K562 (cell line): Measurements from ENCODE around the gene TBX19.

ENCODE experiments used
- BCLAF1 ChIP-seq, 2 experiments: fragments of 450-650 bp in 1 of 2; IDR thresholded peaks; 2 replicates each; pipeline ENCODE4 v1.6.1; 2011 to 2017; ENCODE audit warnings: low read depth in 2 of 2, antibody characterized with exemption in 1 of 2, borderline replicate concordance in 1 of 2, low read length in 1 of 2, mild to moderate bottlenecking in 1 of 2, mixed read lengths in 1 of 2; ENCODE audit not compliant: control insufficient read depth in 1 of 2
- CBX8 ChIP-seq: fragments of 200-600 bp; sonication (generic); IDR thresholded peaks from 2 replicates; pipeline ENCODE4 v1.6.1; 2012; ENCODE audit warnings: borderline replicate concordance, mixed run types, low read depth, mild to moderate bottlenecking, moderate library complexity, mixed read lengths, low read length, control low read depth, inconsistent platforms; ENCODE audit not compliant: poor library complexity, severe bottlenecking; ENCODE audit errors: extremely low read depth
- CREB1 ChIP-seq, 2 experiments: sonication (generic) in 1 of 2; formaldehyde crosslinking in 1 of 2; IDR thresholded peaks; 2 replicates each; pipeline versions ENCODE4 v1.6.1 to v1.8.0; 2012 to 2022; ENCODE audit warnings: inconsistent platforms in 1 of 2, mild to moderate bottlenecking in 1 of 2, missing genetic modification reagents in 1 of 2, moderate library complexity in 1 of 2
- EZH2 ChIP-seq: IDR thresholded peaks from 2 replicates; pipeline ENCODE4 v1.6.1; 2012; ENCODE audit warnings: low read depth, mild to moderate bottlenecking, inconsistent platforms, low read length, borderline replicate concordance
- FOXM1 ChIP-seq, 2 experiments: fragments of 450-650 bp in 1 of 2; sonication (generic) in 1 of 2; formaldehyde crosslinking in 1 of 2; IDR thresholded peaks; 2 replicates each; pipeline versions ENCODE4 v1.6.1 to v1.9.0; 2017 to 2022; ENCODE audit warnings: low read depth in 2 of 2, mild to moderate bottlenecking in 2 of 2, missing genetic modification reagents in 1 of 2, moderate library complexity in 1 of 2
- HNRNPK ChIP-seq: fragments of 200-400 bp; formaldehyde crosslinking; IDR thresholded peaks from one replicate; pipeline ENCODE4 v1.6.1; 2018; ENCODE audit warnings: mild to moderate bottlenecking, low read depth, low read length; ENCODE audit not compliant: poor library complexity, severe bottlenecking
- MXI1 ChIP-seq: IDR thresholded peaks from 2 replicates; pipeline ENCODE4 v1.6.1; 2011; ENCODE audit warnings: low read depth, mild to moderate bottlenecking, improper control_type of control experiment, low read length
- RBM39 ChIP-seq: fragments of 200-400 bp; formaldehyde crosslinking; optimal IDR thresholded peaks from 2 replicates; pipeline ENCODE3; 2018; ENCODE audit warnings: low read depth, low read length
- RCOR1 ChIP-seq, 2 experiments: IDR thresholded peaks; 2 replicates each; pipeline ENCODE4 v1.6.1; 2012; ENCODE audit warnings: low read depth in 2 of 2, low read length in 2 of 2, borderline replicate concordance in 1 of 2, improper control_type of control experiment in 1 of 2
- ZKSCAN1 ChIP-seq: fragments of 150-350 bp; IDR thresholded peaks from 2 replicates; pipeline ENCODE4 v1.6.1; 2016; ENCODE audit warnings: low read depth, low read length
- ZNF780A ChIP-seq: fragments of 250-450 bp; sonication (Bioruptor Pico); IDR thresholded peaks from 2 replicates; pipeline ENCODE4 v1.5.0; 2021; ENCODE audit warnings: mild to moderate bottlenecking
- TF ChIP-seq, protein P1 (sequence below): sonication (generic); formaldehyde crosslinking; IDR thresholded peaks from 2 replicates; pipeline ENCODE4 v1.8.0; 2022; ENCODE audit warnings: missing genetic modification reagents, mild to moderate bottlenecking, borderline replicate concordance
- TF ChIP-seq, protein P2 (sequence below), 3 experiments: IDR thresholded peaks in 2 of 3; conservative IDR thresholded peaks in 1 of 3; 2 replicates each; pipeline ENCODE4 v1.5.1; 2011 to 2012; ENCODE audit warnings: low read length in 3 of 3, mild to moderate bottlenecking in 3 of 3, control low read depth in 2 of 3, improper control_type of control experiment in 1 of 3, inconsistent platforms in 1 of 3, low read depth in 1 of 3, mixed read lengths in 1 of 3, moderate library complexity in 1 of 3; ENCODE audit not compliant: insufficient read depth in 2 of 3
- TF ChIP-seq, protein P3 (sequence below): fragments of 450-650 bp; formaldehyde crosslinking; IDR thresholded peaks from 2 replicates; pipeline ENCODE4 v1.4.0; 2020; ENCODE audit warnings: mild to moderate bottlenecking, mixed read lengths

DNA sequence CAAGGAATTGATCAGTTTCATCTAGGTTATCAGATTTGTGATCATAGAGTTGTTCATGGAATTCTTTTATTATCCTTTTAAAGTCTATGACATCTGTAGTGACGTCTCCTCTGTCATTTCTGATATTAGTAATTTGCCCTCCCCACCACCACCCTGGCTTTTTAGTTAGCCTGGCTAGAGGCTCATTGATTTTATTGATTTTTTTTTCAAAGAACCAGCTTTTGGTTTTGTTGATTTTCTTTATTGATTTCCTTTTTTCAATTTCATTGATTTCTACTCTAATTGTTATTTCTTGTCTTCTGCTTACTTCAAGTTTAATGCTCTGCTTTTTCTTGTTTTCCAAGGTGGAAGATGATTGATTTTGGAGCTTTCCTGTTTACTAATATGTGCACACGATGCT, 23.3 kb upstream of the TBX19 start:
- TF ChIP-seq, protein P1, sequence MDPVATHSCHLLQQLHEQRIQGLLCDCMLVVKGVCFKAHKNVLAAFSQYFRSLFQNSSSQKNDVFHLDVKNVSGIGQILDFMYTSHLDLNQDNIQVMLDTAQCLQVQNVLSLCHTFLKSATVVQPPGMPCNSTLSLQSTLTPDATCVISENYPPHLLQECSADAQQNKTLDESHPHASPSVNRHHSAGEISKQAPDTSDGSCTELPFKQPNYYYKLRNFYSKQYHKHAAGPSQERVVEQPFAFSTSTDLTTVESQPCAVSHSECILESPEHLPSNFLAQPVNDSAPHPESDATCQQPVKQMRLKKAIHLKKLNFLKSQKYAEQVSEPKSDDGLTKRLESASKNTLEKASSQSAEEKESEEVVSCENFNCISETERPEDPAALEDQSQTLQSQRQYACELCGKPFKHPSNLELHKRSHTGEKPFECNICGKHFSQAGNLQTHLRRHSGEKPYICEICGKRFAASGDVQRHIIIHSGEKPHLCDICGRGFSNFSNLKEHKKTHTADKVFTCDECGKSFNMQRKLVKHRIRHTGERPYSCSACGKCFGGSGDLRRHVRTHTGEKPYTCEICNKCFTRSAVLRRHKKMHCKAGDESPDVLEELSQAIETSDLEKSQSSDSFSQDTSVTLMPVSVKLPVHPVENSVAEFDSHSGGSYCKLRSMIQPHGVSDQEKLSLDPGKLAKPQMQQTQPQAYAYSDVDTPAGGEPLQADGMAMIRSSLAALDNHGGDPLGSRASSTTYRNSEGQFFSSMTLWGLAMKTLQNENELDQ, result no peak
- TF ChIP-seq BCLAF1 (IDR thresholded peaks at IDR 0.05; ENCODE audit: borderline replicate concordance in 1 of 2, control insufficient read depth in 1 of 2, low read depth in 2 of 2, low read length in 1 of 2) (no peak), EZH2 (no peak), RBM39 (no peak), MXI1 (no peak), CREB1 (IDR thresholded peaks at IDR 0.05) (no peak), CREB1 (CRISPR knock-in tag; IDR thresholded peaks at IDR 0.05) (no peak), CBX8 (no peak), ZKSCAN1 (no peak), RCOR1 (IDR thresholded peaks at IDR 0.05; ENCODE audit: borderline replicate concordance in 1 of 2, low read depth in 2 of 2, low read length in 2 of 2) (no peak), FOXM1 (IDR thresholded peaks at IDR 0.05; ENCODE audit: low read depth) (no peak), FOXM1 (CRISPR knock-in tag; IDR thresholded peaks at IDR 0.05; ENCODE audit: low read depth) (no peak), ZNF780A (CRISPR knock-in tag) (no peak), HNRNPK (no peak)
- TF ChIP-seq, protein P2, sequence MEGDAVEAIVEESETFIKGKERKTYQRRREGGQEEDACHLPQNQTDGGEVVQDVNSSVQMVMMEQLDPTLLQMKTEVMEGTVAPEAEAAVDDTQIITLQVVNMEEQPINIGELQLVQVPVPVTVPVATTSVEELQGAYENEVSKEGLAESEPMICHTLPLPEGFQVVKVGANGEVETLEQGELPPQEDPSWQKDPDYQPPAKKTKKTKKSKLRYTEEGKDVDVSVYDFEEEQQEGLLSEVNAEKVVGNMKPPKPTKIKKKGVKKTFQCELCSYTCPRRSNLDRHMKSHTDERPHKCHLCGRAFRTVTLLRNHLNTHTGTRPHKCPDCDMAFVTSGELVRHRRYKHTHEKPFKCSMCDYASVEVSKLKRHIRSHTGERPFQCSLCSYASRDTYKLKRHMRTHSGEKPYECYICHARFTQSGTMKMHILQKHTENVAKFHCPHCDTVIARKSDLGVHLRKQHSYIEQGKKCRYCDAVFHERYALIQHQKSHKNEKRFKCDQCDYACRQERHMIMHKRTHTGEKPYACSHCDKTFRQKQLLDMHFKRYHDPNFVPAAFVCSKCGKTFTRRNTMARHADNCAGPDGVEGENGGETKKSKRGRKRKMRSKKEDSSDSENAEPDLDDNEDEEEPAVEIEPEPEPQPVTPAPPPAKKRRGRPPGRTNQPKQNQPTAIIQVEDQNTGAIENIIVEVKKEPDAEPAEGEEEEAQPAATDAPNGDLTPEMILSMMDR (IDR thresholded peaks at IDR 0.05 in 2 of 3, conservative IDR thresholded peaks at IDR 0.05 in 1 of 3; ENCODE audit: insufficient read depth in 2 of 3, low read depth in 1 of 3, low read length in 3 of 3), result no peak
- TF ChIP-seq, protein P3, sequence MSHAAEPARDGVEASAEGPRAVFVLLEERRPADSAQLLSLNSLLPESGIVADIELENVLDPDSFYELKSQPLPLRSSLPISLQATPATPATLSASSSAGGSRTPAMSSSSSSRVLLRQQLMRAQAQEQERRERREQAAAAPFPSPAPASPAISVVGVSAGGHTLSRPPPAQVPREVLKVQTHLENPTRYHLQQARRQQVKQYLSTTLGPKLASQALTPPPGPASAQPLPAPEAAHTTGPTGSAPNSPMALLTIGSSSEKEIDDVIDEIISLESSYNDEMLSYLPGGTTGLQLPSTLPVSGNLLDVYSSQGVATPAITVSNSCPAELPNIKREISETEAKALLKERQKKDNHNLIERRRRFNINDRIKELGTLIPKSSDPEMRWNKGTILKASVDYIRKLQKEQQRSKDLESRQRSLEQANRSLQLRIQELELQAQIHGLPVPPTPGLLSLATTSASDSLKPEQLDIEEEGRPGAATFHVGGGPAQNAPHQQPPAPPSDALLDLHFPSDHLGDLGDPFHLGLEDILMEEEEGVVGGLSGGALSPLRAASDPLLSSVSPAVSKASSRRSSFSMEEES (CRISPR knock-in tag), result no peak
